Measurements from ENCODE around the gene GSTO2. TPM values are rescaled to one million over a fixed set of nuclear protein-coding genes. Genes with fewer than 3 reads are reported as not detected.

The GSTO2 gene
- total and polyA plus RNA-seq, 2 of the 13 experiments (the other 11 are each of a cell fraction or from before 2014, with no cell fraction given), result 2.1 to 7.9 TPM

- TF ChIP-seq SALL1 (CRISPR knock-in tag; IDR thresholded peaks at IDR 0.05), result peak; percentile 25; the same call in 1 of the 2 replicates
- TF ChIP-seq EP300 (IDR thresholded peaks at IDR 0.05; ENCODE audit: low read depth in 2 of 2, low read length in 2 of 2), result 0 out of 4 replicates have a peak, but pooled peaks of 1 of the 2 experiments have one; percentile 17
- TF ChIP-seq EP300 (CRISPR knock-in tag; IDR thresholded peaks at IDR 0.05; ENCODE audit: borderline replicate concordance), result no peak
- TF ChIP-seq BATF2 (CRISPR knock-in tag; IDR thresholded peaks at IDR 0.05), result no peak
- peak; percentile 24; the same call in 1 of the 2 replicates for TF ChIP-seq CREM (IDR thresholded peaks at IDR 0.05)
- TF ChIP-seq CREM (CRISPR knock-in tag; IDR thresholded peaks at IDR 0.05), result no peak
- TF ChIP-seq ONECUT2 (CRISPR knock-in tag; IDR thresholded peaks at IDR 0.05), result peak; percentile 75
- no peak for TF ChIP-seq TCF12 (IDR thresholded peaks at IDR 0.05)
- no peak for TF ChIP-seq TCF12 (CRISPR knock-in tag; IDR thresholded peaks at IDR 0.05)
- TF ChIP-seq, protein P1, sequence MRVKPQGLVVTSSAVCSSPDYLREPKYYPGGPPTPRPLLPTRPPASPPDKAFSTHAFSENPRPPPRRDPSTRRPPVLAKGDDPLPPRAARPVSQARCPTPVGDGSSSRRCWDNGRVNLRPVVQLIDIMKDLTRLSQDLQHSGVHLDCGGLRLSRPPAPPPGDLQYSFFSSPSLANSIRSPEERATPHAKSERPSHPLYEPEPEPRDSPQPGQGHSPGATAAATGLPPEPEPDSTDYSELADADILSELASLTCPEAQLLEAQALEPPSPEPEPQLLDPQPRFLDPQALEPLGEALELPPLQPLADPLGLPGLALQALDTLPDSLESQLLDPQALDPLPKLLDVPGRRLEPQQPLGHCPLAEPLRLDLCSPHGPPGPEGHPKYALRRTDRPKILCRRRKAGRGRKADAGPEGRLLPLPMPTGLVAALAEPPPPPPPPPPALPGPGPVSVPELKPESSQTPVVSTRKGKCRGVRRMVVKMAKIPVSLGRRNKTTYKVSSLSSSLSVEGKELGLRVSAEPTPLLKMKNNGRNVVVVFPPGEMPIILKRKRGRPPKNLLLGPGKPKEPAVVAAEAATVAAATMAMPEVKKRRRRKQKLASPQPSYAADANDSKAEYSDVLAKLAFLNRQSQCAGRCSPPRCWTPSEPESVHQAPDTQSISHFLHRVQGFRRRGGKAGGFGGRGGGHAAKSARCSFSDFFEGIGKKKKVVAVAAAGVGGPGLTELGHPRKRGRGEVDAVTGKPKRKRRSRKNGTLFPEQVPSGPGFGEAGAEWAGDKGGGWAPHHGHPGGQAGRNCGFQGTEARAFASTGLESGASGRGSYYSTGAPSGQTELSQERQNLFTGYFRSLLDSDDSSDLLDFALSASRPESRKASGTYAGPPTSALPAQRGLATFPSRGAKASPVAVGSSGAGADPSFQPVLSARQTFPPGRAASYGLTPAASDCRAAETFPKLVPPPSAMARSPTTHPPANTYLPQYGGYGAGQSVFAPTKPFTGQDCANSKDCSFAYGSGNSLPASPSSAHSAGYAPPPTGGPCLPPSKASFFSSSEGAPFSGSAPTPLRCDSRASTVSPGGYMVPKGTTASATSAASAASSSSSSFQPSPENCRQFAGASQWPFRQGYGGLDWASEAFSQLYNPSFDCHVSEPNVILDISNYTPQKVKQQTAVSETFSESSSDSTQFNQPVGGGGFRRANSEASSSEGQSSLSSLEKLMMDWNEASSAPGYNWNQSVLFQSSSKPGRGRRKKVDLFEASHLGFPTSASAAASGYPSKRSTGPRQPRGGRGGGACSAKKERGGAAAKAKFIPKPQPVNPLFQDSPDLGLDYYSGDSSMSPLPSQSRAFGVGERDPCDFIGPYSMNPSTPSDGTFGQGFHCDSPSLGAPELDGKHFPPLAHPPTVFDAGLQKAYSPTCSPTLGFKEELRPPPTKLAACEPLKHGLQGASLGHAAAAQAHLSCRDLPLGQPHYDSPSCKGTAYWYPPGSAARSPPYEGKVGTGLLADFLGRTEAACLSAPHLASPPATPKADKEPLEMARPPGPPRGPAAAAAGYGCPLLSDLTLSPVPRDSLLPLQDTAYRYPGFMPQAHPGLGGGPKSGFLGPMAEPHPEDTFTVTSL (CRISPR knock-in tag; IDR thresholded peaks at IDR 0.05; ENCODE audit: borderline replicate concordance), result peak; percentile 42; the same call in 1 of the 2 replicates
- TF ChIP-seq DR1 (CRISPR knock-in tag; IDR thresholded peaks at IDR 0.05), result no peak
Measured at GRCh38 chr10:104264783-104265182, 4.2 kb upstream of the GSTO2 start (continued).

All from HepG2 (cell line).